ENCODE data around the gene DXO. TPM values are rescaled to one million over a fixed set of nuclear protein-coding genes. Genes with fewer than 3 reads are reported as not detected.

DXO gene
- polyA plus RNA-seq, 2 donors, result 11.8 to 16.5 TPM

DNA sequence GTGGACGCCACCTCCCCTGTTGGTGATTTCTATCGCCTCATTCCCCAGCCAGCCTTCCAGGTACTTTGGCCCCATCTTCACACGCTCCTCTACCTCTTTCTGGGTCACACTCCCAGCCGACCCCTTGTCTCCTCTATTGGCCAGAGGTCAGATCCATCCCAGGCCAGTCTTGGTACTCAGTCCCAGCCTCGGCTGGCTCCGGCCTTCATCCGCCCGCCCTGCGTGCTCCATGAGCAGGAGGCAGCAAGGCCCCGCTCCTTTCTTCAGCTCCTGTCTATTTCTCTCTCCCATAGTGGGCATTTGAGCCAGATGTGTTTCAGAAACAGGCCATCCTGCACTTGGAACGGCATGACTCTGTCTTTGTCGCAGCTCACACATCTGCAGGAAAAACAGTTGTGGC, 10.3 kb downstream of the DXO start:
- 94 to 95% methylated on average over 12 of the region's 12 CpGs for WGBS, 2 donors

DNA sequence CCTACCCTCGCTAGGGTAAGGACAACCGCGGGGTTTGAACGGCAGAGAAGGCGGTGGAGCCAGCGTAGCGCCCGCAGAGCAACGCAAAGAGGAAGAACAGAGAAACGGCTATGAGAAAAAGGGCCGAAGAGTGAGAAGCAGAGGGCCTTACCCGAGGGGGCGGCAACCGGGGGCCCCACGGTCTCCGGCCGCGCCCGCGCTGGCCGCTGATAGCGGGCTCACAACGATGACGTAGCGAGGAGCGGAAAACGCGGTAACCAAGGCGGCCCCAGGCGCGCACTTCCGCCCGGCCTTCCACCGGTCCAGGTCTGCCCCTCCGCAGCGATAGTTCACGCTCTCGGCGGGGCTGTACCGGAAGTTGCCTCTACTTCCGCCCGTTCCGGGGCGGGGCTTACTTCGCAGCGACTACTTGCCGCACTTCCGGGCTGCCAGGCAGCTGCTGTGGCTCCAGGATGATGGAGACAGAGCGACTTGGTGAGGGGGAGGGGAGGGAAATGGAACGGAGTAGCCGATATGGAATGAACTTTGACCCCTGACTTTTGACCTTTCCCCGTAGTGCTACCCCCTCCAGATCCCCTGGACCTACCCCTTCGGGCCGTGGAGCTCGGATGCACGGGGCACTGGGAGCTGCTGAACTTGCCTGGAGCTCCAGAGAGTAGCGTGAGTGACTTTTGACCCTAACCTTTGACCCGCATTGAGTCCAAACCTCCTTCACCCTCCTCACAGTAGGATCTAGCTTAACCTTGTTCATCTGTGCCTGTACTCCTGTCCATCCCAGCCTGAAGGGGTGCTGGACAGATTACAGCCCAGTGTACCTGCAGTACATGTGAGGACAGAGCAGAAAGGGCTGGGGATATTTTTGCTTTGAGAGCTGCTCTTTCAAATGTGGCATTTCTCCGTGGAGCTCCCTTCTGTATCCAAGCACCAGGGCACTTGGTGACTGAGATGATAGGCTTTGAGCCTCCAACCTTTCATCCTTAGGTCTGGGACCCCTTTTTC, 12.9 kb downstream of the DXO start, which contains the start of the genes NELFE and SKIC2:
Gene NELFE, minus strand, starts transcription at position 231 of the 999 bp plus-strand sequence. CDS start 525 bp downstream, outside the sequence.
Gene SKIC2, plus strand, starts transcription at position 435 of the 999 bp plus-strand sequence. Its CDS starts 18 bp downstream, at position 453.
- WGBS, 2 donors, result 0% methylated on average over 55 to 59 of the region's 59 CpGs
- H3K4me3 ChIP-seq (ENCODE audit: low read depth in 1 of 2, low read length in 2 of 2), result peak within 1 kb of the TSS; percentile 82 to 98
- H3K36me3 ChIP-seq (ENCODE audit: control insufficient read depth in 2 of 2, insufficient read depth in 2 of 2, low read length in 1 of 2), result peaks cover 29 to 40% of the 10 kb centered on the region in 2 donors
- peaks cover 3 to 10% of the 10 kb centered on the region in 2 donors for H3K4me1 ChIP-seq (ENCODE audit: control insufficient read depth in 2 of 2, insufficient read depth in 2 of 2, low read length in 1 of 2)
- H3K27ac ChIP-seq (ENCODE audit: low read depth in 2 of 2, low read length in 1 of 2), result peak within 1 kb of the TSS; percentile 75 to 93
- no peaks in the 10 kb centered on the region for H3K27me3 ChIP-seq (ENCODE audit: control insufficient read depth in 1 of 2, insufficient read depth in 2 of 2, low read length in 2 of 2)
- no peaks in the 10 kb centered on the region for H3K9me3 ChIP-seq (ENCODE audit: control insufficient read depth in 2 of 2, insufficient read depth in 1 of 2, low read depth in 1 of 2, low read length in 1 of 2)

More for the DNA sequence above, 10.3 kb downstream of the DXO start:
- Histone ChIP-seq H3K9me3 (ENCODE audit: control insufficient read depth in 2 of 2, insufficient read depth in 1 of 2, low read depth in 1 of 2, low read length in 1 of 2) (no peaks in the 10 kb centered on the region), H3K36me3 (ENCODE audit: control insufficient read depth in 2 of 2, insufficient read depth in 2 of 2, low read length in 1 of 2) (peaks cover 31 to 44% of the 10 kb centered on the region in 2 donors), H3K27ac (ENCODE audit: low read depth in 2 of 2, low read length in 1 of 2) (no peak overlapping the region), H3K4me1 (ENCODE audit: control insufficient read depth in 2 of 2, insufficient read depth in 2 of 2, low read length in 1 of 2) (peaks cover 3 to 10% of the 10 kb centered on the region in 2 donors), H3K27me3 (ENCODE audit: control insufficient read depth in 1 of 2, insufficient read depth in 2 of 2, low read length in 2 of 2) (no peaks in the 10 kb centered on the region), H3K4me3 (ENCODE audit: low read depth in 1 of 2, low read length in 2 of 2) (no peak overlapping the region)

DNA sequence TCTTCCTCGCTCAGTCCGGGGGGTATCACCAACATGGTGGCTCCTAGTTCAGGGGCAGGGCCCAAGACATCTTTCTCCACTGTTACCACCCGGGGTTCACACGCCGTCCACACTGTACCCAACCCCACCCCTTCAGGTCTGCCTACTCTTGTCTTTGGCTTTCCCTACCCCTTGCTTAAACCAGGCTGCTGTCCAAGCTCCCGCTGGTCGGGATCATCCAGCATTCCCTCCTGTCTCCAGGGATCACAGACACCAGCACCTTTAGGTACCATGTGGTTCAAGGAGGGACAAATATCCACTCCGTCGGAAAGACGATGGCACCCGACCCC, 13.6 kb downstream of the DXO start:
- WGBS, 2 donors, result 4 to 8% methylated on average over 11 of the region's 11 CpGs
- H3K36me3 ChIP-seq (ENCODE audit: control insufficient read depth in 2 of 2, insufficient read depth in 2 of 2, low read length in 1 of 2), result peaks cover 31 to 39% of the 10 kb centered on the region in 2 donors

GRCh38 chr6:31956796-31957195, 15.1 kb downstream of the DXO start:
- H3K4me1 ChIP-seq (ENCODE audit: control insufficient read depth in 2 of 2, insufficient read depth in 2 of 2, low read length in 1 of 2), result peaks cover 3 to 10% of the 10 kb centered on the region in 2 donors
- WGBS, 2 donors, result 61 to 93% methylated on average over 3 of the region's 3 CpGs
- H3K27me3 ChIP-seq (ENCODE audit: control insufficient read depth in 1 of 2, insufficient read depth in 2 of 2, low read length in 2 of 2), result no peaks in the 10 kb centered on the region
- H3K27ac ChIP-seq (ENCODE audit: low read depth in 2 of 2, low read length in 1 of 2), result no peak overlapping the region
- peaks cover 25 to 34% of the 10 kb centered on the region in 2 donors for H3K36me3 ChIP-seq (ENCODE audit: control insufficient read depth in 2 of 2, insufficient read depth in 2 of 2, low read length in 1 of 2)
- no peaks in the 10 kb centered on the region for H3K9me3 ChIP-seq (ENCODE audit: control insufficient read depth in 2 of 2, insufficient read depth in 1 of 2, low read depth in 1 of 2, low read length in 1 of 2)
- no peak overlapping the region for H3K4me3 ChIP-seq (ENCODE audit: low read depth in 1 of 2, low read length in 2 of 2)

More for the DNA sequence above, 13.6 kb downstream of the DXO start:
- H3K27me3 ChIP-seq (ENCODE audit: control insufficient read depth in 1 of 2, insufficient read depth in 2 of 2, low read length in 2 of 2), result no peaks in the 10 kb centered on the region
- no peaks in the 10 kb centered on the region for H3K9me3 ChIP-seq (ENCODE audit: control insufficient read depth in 2 of 2, insufficient read depth in 1 of 2, low read depth in 1 of 2, low read length in 1 of 2)
- peak overlapping the region; percentile 82 to 98 for H3K4me3 ChIP-seq (ENCODE audit: low read depth in 1 of 2, low read length in 2 of 2)
- peaks cover 3 to 10% of the 10 kb centered on the region in 2 donors for H3K4me1 ChIP-seq (ENCODE audit: control insufficient read depth in 2 of 2, insufficient read depth in 2 of 2, low read length in 1 of 2)
- peak overlapping the region; percentile 74 to 93 for H3K27ac ChIP-seq (ENCODE audit: low read depth in 2 of 2, low read length in 1 of 2)

DNA sequence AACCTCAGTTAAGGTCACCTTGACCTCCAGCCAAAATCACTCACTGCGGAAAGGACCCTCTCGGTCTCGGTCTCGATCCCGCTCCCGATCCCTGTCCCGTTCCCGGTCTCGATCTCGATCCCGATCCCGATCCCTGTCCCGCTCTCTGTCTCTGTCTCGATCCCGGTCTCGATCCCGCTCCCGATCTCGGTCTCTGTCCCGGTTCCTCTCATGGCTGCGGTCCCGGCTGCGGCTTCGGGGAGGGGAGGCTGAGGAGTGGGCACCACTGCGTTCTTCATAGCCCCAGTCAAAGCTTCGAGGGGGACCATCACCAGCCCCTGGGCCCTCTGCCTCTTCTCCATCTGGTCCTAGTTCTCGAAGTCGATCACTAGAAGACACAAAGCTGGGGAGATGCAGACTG, 17.4 kb downstream of the DXO start:
- no peaks in the 10 kb centered on the region for H3K27me3 ChIP-seq (ENCODE audit: control insufficient read depth in 1 of 2, insufficient read depth in 2 of 2, low read length in 2 of 2)
- H3K4me1 ChIP-seq (ENCODE audit: control insufficient read depth in 2 of 2, insufficient read depth in 2 of 2, low read length in 1 of 2), result peaks cover 0 to 6% of the 10 kb centered on the region in 2 donors
- H3K36me3 ChIP-seq (ENCODE audit: control insufficient read depth in 2 of 2, insufficient read depth in 2 of 2, low read length in 1 of 2), result peaks cover 25 to 30% of the 10 kb centered on the region in 2 donors
- H3K4me3 ChIP-seq (ENCODE audit: low read depth in 1 of 2, low read length in 2 of 2), result no peak overlapping the region
- H3K9me3 ChIP-seq (ENCODE audit: control insufficient read depth in 2 of 2, insufficient read depth in 1 of 2, low read depth in 1 of 2, low read length in 1 of 2), result no peaks in the 10 kb centered on the region
- 96 to 97% methylated on average over 28 of the region's 28 CpGs for WGBS, 2 donors
- H3K27ac ChIP-seq (ENCODE audit: low read depth in 2 of 2, low read length in 1 of 2), result no peak overlapping the region

DNA sequence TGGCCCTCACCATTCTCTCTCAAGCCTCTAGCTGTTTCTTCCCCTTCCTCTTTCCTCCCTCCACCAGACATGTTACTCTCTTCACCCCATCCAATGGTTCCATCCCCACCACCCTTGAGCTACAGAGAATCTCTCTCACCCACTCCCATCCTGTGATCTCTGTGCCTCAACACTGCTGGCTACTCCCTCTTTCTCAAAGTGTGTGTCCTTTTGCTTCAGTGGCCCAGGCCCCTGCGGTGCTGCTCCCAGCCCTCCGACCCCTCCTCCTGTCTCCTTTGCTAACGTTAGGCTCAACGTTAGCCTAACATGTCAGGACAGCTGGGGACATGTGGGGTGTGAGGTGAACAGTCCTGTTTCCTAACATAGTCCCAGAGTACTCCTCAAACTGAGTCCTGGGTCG, 19.0 kb downstream of the DXO start:
- H3K27me3 ChIP-seq (ENCODE audit: control insufficient read depth in 1 of 2, insufficient read depth in 2 of 2, low read length in 2 of 2), result no peaks in the 10 kb centered on the region
- H3K4me1 ChIP-seq (ENCODE audit: control insufficient read depth in 2 of 2, insufficient read depth in 2 of 2, low read length in 1 of 2), result no peaks in the 10 kb centered on the region
- H3K4me3 ChIP-seq (ENCODE audit: low read depth in 1 of 2, low read length in 2 of 2), result no peak overlapping the region
- WGBS, 2 donors, result 62 to 70% methylated on average over 5 of the region's 5 CpGs
- no peak overlapping the region for H3K27ac ChIP-seq (ENCODE audit: low read depth in 2 of 2, low read length in 1 of 2)
- no peaks in the 10 kb centered on the region for H3K9me3 ChIP-seq (ENCODE audit: control insufficient read depth in 2 of 2, insufficient read depth in 1 of 2, low read depth in 1 of 2, low read length in 1 of 2)
- H3K36me3 ChIP-seq (ENCODE audit: control insufficient read depth in 2 of 2, insufficient read depth in 2 of 2, low read length in 1 of 2), result peaks cover 25 to 30% of the 10 kb centered on the region in 2 donors

GRCh38 chr6:31952140-31952805, 19.7 kb downstream of the DXO start:
- peaks cover 25 to 30% of the 10 kb centered on the region in 2 donors for H3K36me3 ChIP-seq (ENCODE audit: control insufficient read depth in 2 of 2, insufficient read depth in 2 of 2, low read length in 1 of 2)
- WGBS, 2 donors, result 49% methylated on average over 5 of the region's 5 CpGs
- H3K4me3 ChIP-seq (ENCODE audit: low read depth in 1 of 2, low read length in 2 of 2), result no peak overlapping the region
- no peaks in the 10 kb centered on the region for H3K9me3 ChIP-seq (ENCODE audit: control insufficient read depth in 2 of 2, insufficient read depth in 1 of 2, low read depth in 1 of 2, low read length in 1 of 2)
- peak overlapping the region in 1 of 2 donors; percentile 14 for H3K27ac ChIP-seq (ENCODE audit: low read depth in 2 of 2, low read length in 1 of 2)
- H3K4me1 ChIP-seq (ENCODE audit: control insufficient read depth in 2 of 2, insufficient read depth in 2 of 2, low read length in 1 of 2), result no peaks in the 10 kb centered on the region
- no peaks in the 10 kb centered on the region for H3K27me3 ChIP-seq (ENCODE audit: control insufficient read depth in 1 of 2, insufficient read depth in 2 of 2, low read length in 2 of 2)

- peaks cover 18 to 22% of the 10 kb centered on the region in 2 donors for H3K36me3 ChIP-seq (ENCODE audit: control insufficient read depth in 2 of 2, insufficient read depth in 2 of 2, low read length in 1 of 2)
- H3K4me3 ChIP-seq (ENCODE audit: low read depth in 1 of 2, low read length in 2 of 2), result no peak overlapping the region
- H3K27me3 ChIP-seq (ENCODE audit: control insufficient read depth in 1 of 2, insufficient read depth in 2 of 2, low read length in 2 of 2), result no peaks in the 10 kb centered on the region
- H3K27ac ChIP-seq (ENCODE audit: low read depth in 2 of 2, low read length in 1 of 2), result no peak overlapping the region
- peaks cover 0 to 14% of the 10 kb centered on the region in 2 donors for H3K4me1 ChIP-seq (ENCODE audit: control insufficient read depth in 2 of 2, insufficient read depth in 2 of 2, low read length in 1 of 2)
- 86 to 90% methylated on average over 7 of the region's 7 CpGs for WGBS, 2 donors
- H3K9me3 ChIP-seq (ENCODE audit: control insufficient read depth in 2 of 2, insufficient read depth in 1 of 2, low read depth in 1 of 2, low read length in 1 of 2), result no peaks in the 10 kb centered on the region
Measured at GRCh38 chr6:31949926-31950548, 21.9 kb downstream of the DXO start.

- 69 to 77% methylated on average over 6 of the region's 6 CpGs for WGBS, 2 donors
- H3K9me3 ChIP-seq (ENCODE audit: control insufficient read depth in 2 of 2, insufficient read depth in 1 of 2, low read depth in 1 of 2, low read length in 1 of 2), result no peaks in the 10 kb centered on the region
- peaks cover 0 to 20% of the 10 kb centered on the region in 2 donors for H3K4me1 ChIP-seq (ENCODE audit: control insufficient read depth in 2 of 2, insufficient read depth in 2 of 2, low read length in 1 of 2)
- H3K4me3 ChIP-seq (ENCODE audit: low read depth in 1 of 2, low read length in 2 of 2), result no peak overlapping the region
- H3K27me3 ChIP-seq (ENCODE audit: control insufficient read depth in 1 of 2, insufficient read depth in 2 of 2, low read length in 2 of 2), result no peaks in the 10 kb centered on the region
- no peak overlapping the region for H3K27ac ChIP-seq (ENCODE audit: low read depth in 2 of 2, low read length in 1 of 2)
- H3K36me3 ChIP-seq (ENCODE audit: control insufficient read depth in 2 of 2, insufficient read depth in 2 of 2, low read length in 1 of 2), result peaks cover 10 to 15% of the 10 kb centered on the region in 2 donors
Measured at GRCh38 chr6:31948753-31949413, 23.1 kb downstream of the DXO start.
